Heart left ventricle (tissue), 13 donors: ENCODE measurements around the gene ATP5F1C.

Experiments
- POLR2A ChIP-seq, 2 donors: fragments of 450-650 bp; IDR thresholded peaks; one replicate each; pipeline ENCODE4 v1.6.1; 2017; ENCODE audit warnings: antibody characterized with exemption in 2 of 2, mild to moderate bottlenecking in 2 of 2, moderate library complexity in 2 of 2
- TF ChIP-seq, protein P1 (sequence below), 12 donors: fragments of 200-600 bp; sonication (generic) in 4 of 12; IDR thresholded peaks; one replicate each; pipeline versions ENCODE4 v1.5.0 to v1.8.0; 2018 to 2022; ENCODE audit warnings: antibody characterized with exemption in 12 of 12, mild to moderate bottlenecking in 5 of 12
- donor health status: ischemic (EF 13 %, LVEDD 7.1; RV severe dilation, severe dysfunction).
- donor health status: DM: no; HTN: yes; CAD: no.
- donor health status: DM: no; HTN: no; CAD: no.
- donor health status: ischemic (EF 25% LVEDD 6.9; RV normal size, moderate dysfunction).
- donor health status: ischemic (EF 25% LVEDD 5.7; RV mildly dilated, moderate dysfunction).
- donor health status: ischemic (EF 35%, LVEDD 5.7; RV mildly dilated, moderate dysfunction).
- donor health status: nonischemic (EF 11% LVEDD 7.7; RV severe dilation, severe dysfunction).
- donor health status: DM: yes; HTN: yes; CAD: no.
- donor health status: PGD.
- donor health status: ischemic (EF 29% LVEDD 5.4; RV normal size, mild dysfunction).
- donor health status: nonischemic (EF 23%, LVEDD 6.1; RV moderate dilation, normal function).

DNA sequence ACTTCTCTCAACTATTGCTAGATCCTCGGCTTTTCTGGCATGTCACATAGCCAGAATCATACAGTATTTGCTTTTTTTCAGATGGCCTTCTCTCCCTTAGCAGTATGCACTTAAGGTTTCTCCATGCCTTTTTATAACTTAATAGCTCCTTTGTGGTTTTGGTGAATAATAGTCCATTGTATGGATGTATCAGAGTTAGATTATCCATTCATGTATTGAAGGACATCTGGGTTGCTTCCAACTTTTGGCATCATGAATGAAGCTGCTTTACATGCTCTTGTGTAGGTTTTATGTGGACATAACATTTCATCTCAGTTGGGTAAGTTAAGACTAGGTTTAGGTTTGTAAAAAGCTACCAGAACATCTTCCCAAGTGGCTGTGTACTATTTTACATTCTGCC, 4.6 kb downstream of the ATP5F1C start:
- TF ChIP-seq, protein P1, sequence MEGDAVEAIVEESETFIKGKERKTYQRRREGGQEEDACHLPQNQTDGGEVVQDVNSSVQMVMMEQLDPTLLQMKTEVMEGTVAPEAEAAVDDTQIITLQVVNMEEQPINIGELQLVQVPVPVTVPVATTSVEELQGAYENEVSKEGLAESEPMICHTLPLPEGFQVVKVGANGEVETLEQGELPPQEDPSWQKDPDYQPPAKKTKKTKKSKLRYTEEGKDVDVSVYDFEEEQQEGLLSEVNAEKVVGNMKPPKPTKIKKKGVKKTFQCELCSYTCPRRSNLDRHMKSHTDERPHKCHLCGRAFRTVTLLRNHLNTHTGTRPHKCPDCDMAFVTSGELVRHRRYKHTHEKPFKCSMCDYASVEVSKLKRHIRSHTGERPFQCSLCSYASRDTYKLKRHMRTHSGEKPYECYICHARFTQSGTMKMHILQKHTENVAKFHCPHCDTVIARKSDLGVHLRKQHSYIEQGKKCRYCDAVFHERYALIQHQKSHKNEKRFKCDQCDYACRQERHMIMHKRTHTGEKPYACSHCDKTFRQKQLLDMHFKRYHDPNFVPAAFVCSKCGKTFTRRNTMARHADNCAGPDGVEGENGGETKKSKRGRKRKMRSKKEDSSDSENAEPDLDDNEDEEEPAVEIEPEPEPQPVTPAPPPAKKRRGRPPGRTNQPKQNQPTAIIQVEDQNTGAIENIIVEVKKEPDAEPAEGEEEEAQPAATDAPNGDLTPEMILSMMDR (IDR thresholded peaks at IDR 0.05): no peak
- TF ChIP-seq POLR2A (IDR thresholded peaks at IDR 0.05): no peak
